GM18498 (cell line): ENCODE data around the gene PAK1IP1.
"Not testable (repeated sequence)": the region's sequence is repeated elsewhere in the genome, so short reads cannot be mapped to it uniquely, and the experiment has no call there.

Experiments used
- ATAC-seq: cut with Tn5 transposase; IDR thresholded peaks from one replicate; pipeline ENCODE4 v1.9.1; 2021; ENCODE audit warnings: mild to moderate bottlenecking, moderate library complexity; ENCODE audit not compliant: unreplicated experiment

Gene PAK1IP1

DNA sequence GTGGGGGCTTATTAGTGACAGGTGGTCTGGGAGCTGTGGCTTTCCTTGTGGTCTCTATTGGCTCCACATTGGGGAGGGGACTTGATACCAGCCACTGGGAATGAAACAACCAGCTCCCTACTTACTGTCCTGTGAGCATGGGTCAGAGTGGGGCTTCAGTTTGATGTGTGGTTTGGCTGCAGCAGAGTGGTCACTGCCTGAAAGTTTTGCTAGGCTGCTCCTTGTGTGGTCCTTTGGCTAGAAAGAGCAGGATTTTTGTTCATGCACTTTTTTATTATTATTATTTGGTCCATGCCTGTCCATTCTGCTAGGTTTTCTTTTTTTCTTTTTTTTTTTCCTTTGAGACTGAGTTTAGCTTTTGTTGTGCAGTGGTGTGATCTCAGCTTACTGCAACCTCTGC is 45.3 kb downstream of the PAK1IP1 start:
- no peak for ATAC-seq

DNA sequence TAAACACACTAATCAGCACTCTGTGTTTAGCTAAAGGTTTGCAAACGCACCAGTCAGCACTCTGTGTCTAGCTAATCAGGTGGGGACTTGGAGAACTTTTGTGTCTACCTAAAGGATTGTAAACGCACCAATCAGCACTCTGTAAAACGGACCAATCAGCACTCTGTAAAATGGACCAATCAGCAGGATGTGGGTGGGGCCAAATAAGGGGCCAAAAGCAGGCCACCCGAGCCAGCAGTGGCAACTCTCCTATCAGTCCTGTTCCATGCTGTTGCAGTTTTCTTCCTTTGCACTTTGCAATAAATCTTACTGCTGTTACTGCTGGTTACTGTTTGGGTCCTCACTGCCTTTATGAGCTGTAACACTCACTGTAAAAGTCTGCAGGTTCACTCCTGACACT is 46.9 kb downstream of the PAK1IP1 start:
- ATAC-seq, result not testable (repeated sequence)

DNA sequence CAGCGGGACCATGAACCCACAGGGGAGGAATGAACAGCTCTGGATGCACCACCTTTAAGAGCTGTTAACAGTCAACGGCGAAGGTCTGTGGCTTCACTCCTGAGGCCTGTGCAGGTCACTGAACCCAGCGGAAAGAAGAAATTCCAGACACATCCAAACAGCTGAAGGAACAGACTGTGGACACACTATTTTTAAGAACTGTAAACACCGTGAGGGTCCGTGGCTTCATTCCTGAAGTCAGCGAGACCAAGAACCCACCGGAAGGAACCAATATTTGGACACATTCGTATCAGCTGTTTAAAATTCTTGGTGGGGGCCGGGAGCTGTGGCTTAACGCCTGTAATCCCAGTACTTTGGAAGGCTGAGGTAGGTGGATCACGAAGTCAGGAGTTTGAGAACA is 47.5 kb downstream of the PAK1IP1 start:
- ATAC-seq, result no peak

DNA sequence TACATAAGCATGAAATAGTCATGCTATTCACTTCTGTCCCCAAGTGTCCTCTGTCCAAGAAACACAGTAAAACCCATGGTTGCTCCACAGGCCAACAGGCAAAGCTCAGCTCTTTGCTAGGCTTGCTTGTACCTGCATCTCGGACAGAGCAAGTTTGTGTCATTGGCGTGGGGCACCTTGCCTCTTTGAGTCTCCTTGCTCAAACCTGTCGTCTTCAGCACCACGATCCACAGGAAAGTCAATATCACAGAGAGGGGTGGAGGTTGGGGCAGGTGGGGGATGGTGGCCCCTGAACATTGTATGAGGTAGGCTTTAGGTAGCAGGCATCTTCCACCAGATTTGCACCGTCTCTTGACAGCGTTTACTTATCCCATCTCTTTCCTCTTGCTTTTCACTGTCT is 48.7 kb downstream of the PAK1IP1 start:
- ATAC-seq, result no peak

DNA sequence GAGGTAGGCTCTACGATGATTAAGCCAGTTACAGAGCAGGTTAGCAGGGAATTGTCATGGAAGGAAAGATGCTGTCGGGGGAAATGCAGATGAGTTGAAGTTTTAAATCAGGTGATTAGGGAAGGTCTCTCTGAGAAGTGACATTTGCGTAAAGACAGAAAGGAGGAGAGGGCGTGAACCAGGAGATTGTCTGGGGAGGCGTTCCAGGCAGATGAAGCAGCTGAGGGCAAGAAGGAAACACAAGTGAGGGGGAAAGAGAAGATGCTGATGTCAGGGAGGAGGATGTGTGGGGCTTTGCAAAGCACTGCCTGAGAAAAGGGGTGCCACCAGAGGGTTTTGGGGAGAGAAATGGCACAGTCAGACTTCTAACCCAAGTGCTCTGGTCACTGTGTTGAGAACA is 50.3 kb downstream of the PAK1IP1 start:
- ATAC-seq, result no peak

DNA sequence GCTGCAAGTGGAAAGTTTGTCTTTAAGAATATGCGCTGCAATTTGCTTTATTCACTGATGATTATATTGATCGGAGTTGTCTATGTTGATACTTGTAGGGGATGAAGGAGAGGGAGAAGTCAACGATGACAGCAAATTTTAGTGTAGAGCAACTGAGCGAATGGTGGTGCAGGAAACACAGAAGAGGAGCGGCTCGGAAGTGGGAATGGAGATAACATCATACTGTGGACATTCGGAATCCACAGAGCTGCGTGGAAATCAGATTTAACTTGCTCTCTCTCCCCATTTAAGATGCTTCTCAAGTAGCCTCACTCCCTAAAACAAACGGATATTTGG is 52.1 kb downstream of the PAK1IP1 start:
- ATAC-seq, result no peak

DNA sequence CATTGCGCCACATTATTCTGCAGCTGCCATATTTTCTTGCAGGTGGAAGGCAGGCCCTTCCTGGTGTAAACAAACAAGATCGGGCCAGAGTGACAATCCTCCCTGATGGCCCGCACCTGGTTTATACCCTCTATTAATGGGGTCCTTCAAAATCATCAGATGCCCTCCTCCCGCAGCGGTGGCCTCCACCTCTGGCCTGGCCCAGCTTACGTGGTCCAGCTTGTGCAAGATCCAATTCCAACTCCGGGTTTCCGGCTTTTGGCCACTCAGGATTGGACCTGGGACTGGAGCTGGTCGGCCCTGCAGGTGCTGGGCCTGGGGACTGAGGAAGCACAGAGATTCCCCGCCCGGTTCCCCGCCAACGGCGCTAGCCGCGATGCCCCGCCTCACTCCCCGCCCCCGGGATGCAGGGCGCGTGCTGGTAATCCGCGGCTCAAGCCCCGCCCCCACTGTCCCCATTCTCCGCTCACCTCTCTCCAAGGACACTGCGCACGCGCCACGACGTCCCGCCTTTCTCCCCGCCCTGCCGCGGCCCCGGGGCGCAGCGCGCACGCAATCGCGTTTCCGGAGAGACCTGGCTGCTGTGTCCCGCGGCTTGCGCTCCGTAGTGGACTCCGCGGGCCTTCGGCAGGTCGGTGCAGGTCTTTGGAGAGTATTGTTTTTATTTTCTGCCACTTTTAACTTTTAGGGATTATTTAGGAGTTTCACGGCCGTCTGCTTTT is 52.6 kb downstream of the PAK1IP1 start, which contains the start of gene TMEM14B:
Gene TMEM14B, plus strand, starts transcription at position 555 of the 722 bp plus-strand sequence. CDS start 1,441 bp downstream, outside the sequence.
- peak; percentile 98 for ATAC-seq

DNA sequence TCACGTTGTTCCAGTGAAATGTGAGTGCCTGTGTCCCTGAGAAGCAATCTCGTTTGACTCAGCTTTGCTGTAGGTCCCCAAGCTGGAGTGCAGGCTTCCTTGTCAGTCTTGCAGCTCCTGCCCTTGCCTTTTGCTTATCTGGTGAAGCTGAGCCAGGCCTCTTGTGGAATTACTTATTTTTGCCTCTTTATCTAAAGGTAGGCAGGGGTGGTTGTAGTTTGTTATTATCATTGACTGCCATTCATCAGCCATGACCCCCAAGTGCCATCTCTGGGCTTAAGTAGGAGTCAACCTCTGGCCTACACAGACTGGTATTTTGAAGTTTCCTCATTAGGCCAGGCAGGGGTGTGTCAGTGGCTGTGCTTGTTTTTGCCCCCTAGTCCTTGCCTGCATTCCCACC is 55.0 kb downstream of the PAK1IP1 start:
- no peak for ATAC-seq

DNA sequence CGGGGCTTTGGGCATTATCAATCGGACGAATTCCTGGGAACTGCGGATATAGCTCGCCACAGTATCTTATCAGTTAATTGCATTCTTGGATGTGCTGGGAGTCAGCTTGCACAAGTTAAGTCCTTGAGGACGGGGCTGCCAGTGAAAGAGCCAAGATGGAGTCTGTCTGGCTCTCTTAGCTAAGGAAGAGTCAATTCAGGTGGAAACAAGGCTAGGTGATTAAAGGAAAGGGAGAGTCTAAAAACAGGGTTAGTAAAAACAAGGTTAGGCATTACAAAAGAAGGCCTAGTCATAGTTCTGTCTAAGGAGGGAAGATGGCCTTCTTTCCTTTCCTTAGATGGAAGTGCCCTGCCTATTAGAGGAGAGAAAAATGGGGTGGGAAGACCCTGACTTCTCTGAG is 55.8 kb downstream of the PAK1IP1 start:
- ATAC-seq, result not testable (repeated sequence)

DNA sequence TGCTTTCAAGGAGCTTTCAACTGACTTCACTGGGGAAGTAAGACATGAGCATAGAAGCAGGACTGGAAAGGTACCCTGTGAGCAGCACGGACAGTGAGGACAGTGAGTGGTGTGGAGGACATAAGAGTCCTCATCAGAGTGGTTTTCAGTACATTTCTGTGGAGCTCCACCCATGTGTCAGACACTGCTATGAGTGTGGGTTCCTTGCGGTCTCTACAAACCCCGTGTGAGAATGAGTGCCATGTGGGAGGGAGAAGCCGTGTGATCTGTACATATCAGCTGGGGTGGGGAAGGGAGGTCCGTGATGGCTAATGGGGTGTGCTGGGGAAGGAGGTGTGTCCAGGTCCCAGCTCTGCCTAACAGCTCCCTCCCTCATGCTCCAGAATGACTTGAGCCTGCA is 57.0 kb downstream of the PAK1IP1 start:
- ATAC-seq, result not testable (repeated sequence)

DNA sequence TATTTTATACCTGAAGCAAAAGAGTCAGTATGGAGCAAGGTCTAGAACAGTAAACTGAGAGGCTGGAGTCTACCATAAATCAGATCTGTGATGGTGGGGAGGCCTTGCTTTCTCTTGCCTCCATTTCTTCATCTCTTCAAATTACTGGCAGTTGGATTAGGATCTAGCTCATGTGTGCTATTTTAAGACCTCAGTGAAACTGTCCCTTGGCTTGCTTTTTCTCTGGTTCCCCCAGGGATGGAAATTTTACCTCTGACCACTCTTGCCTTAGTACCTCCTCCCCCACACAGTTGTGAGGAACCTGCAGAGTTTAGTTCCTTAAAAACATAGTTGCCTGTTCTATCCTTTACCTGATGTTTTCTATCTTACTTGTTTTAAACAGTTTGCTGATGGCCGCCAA is 61.3 kb downstream of the PAK1IP1 start:
- no peak for ATAC-seq
